ENCODE results near the gene CUEDC1. TPM values are rescaled to one million over a fixed set of nuclear protein-coding genes. Genes with fewer than 3 reads are reported as not detected.

Gene CUEDC1
- total RNA-seq, 1 donor from 2014 or later: 49.7 TPM

DNA sequence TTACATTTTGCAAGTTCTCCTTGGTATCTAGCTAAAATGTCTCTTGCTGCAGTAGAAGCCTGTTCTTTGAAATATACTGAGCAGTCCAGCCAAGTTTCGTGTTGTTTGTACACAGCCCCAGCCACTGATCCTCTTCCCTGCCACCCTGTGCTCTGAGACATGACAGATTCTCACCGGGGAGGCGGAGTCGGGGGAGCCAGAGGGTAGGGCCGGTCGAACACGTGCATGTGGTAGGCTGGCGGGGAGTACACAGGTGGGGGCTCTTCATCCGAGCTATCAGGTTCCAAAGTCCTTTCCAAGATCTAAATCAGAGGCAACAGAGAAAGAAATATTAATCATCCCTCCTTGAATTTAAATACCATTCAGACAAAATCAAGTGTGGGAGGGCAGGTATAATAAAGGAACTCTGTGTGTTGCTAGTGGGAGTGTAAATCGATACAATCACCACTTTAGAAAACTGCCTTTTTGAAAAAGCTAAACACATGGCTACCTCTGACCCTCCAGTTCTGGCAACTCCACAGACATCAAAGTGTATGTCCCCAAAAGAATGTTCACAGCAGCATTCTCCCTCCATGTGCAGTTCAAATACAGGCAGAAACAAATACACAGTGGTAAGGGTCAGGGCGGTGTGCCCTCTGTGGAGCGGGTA lies 75.7 kb downstream of the CUEDC1 start:
- DNase-seq (ENCODE audit: low read depth): no peak

DNA sequence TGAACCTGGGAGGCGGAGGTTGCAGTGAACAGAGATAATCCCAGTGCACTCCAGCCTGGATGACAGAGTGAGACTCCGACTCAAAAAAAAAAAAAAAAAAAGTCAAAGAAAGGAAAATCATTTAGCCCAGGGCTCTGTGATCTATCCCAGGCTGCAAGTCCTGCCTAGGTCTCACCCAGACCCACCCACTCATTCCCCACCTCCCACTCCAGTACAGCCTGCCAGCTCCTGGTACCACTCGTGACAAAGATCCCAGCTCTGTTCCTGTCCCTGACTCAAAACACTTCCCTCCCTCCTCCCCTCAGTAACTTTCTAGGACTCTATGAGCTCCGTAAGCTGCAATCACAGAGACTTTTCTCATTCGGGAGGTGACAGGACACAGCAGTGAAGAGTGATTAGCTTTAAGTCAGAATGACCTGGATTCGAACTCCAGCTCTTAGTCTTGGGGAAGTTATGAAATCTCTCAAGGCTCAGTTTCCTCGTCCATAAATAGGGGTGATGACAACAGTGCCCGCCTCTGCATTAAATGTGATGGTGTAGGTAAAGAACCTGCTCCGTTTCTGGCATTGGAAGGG lies 77.3 kb downstream of the CUEDC1 start:
- no peak for DNase-seq (ENCODE audit: low read depth)

DNA sequence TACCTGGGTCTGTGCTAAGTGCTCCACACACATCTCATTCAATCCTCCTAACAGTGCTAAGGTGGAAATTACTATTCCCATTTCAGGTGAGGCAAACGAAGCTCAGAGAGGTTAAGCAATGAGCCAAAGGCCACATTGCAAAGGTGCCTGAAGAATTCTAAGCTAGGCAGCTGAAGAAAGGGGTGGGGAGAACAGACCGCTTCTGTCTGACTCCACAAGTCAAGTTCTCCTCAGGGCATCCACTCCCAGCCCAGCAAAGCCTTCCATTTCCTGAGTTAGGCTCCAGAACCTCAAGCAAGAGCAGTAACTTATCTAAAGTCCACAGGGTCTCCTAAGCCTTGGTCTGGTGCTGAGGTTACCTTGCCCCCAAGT lies 78.4 kb downstream of the CUEDC1 start:
- DNase-seq (ENCODE audit: low read depth): no peak

DNA sequence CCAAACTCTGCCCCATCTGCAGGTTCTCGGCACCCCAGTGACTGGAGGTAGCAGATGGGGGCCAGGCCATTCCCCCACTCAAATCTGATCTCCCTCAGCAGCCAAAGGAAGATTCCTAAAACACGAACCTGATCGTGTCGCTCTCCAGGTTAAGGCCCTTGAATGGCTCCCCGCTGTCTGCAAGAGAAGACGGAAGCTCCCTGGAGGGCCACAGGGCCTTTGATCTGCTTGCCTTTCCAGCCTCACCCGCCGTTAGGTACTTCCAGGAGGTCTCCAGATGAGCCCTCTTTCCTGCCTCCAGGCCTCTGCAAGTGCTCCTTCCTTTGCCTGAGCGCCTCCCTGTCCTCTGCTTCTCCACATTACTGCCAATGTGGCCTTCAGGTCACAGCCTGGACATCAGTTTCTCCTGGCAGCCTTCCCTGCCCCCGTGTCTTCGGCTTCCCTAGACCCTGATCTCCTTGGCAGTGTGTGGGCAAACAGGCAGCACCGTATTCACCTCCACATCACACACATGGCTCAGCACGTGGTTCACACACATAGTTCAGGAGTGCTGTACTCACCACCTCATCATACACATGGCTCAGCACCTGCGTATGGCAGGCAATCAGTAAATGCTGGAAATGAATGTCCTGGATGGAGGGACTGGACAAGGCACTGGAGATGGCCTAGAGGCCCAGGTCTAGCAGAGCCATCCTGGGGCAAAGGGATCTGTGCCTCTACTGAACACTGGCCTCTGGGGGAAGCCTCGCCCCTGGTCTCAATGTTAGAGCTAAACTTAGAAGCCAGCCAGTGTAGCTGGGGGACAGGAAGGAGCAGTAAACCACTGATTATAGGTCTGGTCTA lies 79.0 kb downstream of the CUEDC1 start:
- no peak for DNase-seq (ENCODE audit: low read depth)

DNA sequence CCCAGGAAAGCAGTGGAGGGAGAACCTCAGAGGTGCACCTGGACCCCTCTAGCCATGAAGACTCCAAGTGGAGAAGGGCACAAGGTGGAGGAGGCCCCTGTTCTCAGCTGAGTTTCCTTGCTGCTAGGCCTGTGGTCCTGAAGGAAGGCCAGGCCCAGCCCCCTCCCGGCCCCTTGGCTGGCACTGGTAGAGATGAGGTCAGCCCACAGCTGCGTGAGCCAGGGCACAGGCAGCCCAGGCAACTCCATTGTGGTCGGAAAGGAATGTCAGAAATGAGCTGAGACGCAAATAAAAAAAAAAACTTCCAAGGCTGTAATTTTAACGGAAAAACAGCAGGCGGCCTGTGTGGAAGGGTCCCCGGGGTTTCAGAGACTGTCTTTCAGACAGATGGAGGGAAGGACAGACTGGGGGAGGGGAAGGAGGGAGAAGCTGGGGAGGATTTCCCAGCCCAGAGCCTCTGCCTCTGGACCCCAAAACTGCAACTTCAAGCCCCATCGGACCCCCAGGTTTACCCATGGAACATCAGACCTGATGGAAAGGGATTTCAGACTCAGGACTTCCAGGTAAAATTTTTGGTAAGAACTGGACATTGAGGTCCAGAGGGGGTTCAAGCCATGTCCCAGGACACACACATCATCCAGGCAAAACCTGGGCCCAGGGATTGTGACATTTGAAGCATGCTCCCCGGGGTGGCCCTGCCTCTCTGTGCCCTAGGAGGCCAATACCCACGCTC lies 79.8 kb downstream of the CUEDC1 start:
- DNase-seq (ENCODE audit: low read depth): peak; percentile 98

DNA sequence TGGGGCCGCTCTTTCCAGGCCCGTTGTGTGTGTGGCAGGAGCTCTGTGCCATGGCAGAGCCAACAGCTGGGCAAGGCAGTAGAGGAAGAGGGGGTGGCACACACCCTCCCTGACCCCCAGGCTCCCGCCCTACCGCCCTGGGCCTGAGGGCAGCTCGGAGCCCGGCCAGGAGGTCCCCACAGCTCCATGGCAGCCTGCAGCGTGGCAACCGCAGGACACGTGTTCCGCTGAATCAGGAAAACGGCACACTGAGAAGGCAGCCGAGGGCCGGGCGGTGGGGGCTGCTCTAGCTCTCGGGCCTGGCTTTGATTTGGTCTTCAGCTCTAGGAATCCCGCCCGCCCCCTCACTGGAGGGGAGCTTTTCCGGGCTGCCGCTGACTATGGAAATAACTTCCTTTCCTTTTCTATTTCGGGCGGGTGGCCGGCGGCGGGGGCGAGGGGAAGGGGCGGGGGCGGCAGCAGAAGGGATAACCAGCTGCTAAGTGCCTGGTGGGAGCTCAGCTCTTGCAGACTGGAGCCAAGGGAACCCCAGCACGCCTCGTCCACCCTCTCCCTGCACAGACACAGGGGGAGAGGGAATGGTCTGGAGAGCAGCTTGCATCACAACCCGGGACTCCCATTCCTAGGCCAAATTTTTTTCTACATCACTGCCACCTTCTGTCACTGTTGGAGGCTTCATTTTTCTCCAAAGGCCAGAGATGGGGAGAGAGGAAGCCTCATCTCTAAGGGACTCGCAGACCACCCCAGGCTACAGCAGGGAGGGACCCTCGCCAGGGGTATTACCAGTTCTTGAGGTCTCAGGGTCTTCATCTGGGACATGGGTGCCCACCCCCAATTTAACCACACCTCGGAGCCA lies 80.5 kb downstream of the CUEDC1 start:
- DNase-seq (ENCODE audit: low read depth): peak; percentile 99

DNA sequence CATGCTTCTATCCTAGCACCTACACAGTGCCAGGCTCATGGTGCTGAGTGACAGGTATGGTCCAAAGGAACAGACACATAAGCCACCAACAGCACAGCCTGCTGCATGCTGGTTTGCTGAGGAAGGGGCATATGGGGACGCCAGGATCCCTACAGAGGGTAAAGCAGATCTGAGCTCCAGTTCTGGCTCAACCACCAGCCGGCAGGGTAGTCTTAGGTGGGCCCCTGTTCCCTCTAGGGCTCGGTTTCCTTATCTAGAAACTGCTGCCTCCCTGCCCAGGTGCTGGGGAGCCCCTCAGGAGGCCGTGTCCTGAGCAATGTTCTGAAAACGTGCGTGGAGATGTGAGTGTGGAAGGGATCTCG lies 81.2 kb downstream of the CUEDC1 start:
- no peak for DNase-seq (ENCODE audit: low read depth)

DNA sequence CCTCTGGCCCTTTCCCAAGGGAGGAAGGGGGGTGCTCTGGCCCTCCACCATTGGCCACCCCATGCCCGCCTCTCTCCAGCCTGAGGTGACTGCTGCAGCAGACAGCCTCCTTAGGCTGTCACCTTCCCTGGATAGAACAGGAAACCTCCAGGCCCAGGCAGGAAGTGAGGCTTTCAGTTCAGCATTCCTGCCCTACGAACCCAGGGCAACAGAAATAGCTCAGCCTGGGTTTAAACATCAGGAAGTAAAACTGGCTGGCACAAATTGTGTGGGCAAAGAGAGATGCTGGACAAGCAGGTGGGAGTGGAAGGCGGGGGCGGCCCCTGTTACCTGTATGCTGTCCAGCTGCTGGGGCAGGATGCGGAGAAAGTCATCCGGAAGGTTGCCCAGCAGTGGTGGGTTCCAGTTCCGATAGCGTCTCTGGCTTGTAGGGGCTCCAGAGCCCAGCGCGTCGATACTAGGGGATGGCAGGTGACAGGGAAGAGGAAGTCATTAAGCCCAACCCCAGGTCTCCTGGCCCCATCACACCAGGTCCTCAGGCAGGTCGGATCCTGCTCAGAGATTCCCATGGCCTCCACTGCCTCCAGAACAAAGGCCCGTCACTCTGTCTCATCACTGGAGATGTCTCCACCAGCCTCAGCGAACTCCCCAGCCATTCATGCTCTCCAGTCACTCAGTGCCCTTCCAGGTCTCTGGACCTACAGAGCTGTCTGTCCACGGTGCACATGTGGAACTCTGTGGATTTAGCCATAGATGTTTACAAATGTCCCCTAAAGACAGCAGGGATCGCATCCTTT lies 81.8 kb downstream of the CUEDC1 start:
- DNase-seq (ENCODE audit: low read depth): no peak

DNA sequence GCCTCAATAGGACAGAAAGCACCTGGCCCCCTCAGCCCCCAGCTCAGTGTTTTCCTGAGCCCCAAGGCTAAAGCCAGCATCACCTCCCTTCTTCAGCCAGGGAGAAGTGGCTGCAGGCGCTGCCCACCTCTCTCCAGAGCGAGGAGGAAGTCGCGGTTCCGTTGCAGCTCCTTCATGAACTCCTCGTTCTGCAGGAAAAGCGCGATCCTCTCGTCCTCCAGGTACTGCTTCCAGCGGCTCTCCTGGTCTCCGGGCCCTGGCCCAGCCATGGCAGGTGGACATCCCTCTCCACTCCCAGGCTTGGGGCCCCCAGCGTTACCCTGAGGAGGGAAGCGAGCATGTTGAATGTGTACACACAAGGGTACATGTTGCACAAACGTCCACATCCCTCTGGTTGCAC lies 82.7 kb downstream of the CUEDC1 start:
- no peak for DNase-seq (ENCODE audit: low read depth)

DNA sequence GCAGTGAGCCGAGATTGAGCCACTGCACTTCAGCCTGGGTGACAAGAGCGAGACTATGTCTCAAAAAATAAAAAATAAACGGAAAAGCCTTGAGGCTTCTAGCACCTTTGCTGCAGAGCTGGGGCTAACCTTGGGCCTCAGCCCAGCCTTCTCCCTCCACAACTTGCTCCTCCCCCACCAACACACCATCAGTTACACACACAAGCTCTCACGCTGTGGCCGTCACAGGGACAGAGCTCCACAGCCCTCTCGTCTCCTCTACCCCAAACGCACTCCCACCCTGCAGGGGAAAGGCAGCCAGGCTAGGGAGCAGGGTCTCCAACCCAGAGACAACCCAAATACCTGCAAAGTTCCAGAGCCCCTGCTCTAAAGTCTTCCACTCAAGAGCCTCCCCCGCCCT lies 83.3 kb downstream of the CUEDC1 start:
- no peak for DNase-seq (ENCODE audit: low read depth)

DNA sequence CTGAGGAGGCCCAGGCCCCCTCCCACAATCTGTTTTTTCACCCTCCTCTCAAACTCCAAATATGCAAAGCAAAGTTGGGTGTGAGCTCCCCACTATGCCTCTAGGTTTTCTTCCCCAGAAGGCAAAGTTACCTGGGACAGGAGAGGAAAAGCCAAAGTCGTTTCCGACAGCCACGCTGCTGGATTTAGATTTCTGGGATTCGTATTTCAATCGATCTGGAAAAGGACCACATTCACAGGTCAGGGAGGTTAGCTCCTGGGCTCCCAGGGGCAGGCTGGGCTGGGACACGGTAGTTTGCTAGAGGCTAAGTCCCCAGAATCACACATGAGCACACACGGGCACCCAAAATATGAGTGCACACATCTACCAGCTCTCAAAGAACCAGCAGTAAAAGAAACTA lies 84.1 kb downstream of the CUEDC1 start:
- no peak for DNase-seq (ENCODE audit: low read depth)

DNA sequence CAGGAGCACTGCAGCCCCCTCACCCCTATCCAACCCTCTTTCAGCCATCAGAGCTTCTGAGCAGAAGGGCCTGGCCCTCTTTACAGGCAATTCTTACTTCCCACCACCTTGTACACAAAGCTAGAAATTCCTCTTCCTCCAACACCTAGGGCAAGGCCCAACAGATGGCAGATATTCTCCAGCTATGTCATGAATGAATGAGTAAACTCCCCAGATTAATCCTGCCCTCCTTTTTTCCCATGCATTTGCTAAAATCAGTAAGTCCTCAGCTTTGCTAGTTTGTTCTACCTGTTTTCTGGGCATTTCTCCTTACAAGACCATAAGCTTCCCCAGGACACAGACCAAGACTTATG lies 85.0 kb downstream of the CUEDC1 start:
- DNase-seq (ENCODE audit: low read depth): no peak

DNA sequence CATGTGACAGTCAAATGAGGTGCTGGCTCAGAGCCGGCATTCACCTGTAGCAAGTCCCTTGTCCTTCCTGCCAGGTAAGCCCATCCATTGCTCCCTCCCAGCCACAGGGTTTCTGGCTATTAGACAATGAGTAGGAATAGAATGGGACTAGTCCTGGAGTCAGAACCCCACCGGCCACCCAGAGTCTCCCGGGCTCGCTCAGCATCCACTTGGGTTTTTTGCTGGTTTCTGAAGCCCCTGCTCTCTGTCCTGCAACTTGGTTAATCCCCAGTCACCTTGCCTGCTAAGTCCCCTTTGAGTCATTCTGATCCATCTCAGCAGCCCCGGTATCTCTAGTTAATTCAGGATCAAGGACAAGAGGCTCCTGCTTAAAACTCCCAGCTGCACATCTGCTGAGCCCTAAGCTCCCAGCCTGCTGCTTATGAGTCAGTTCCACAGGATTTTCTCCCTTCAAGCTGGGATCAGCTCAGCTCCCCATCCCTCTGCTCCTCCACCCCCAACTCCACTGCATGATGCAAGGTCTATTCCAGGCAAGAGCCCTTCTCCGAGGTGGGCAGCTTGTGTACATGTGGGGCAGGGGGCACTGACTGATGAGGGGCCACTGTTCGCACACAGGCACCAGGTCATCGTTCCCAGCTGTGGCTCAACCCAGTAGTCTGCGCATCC lies 85.5 kb downstream of the CUEDC1 start:
- peak; percentile 82 for DNase-seq (ENCODE audit: low read depth)

DNA sequence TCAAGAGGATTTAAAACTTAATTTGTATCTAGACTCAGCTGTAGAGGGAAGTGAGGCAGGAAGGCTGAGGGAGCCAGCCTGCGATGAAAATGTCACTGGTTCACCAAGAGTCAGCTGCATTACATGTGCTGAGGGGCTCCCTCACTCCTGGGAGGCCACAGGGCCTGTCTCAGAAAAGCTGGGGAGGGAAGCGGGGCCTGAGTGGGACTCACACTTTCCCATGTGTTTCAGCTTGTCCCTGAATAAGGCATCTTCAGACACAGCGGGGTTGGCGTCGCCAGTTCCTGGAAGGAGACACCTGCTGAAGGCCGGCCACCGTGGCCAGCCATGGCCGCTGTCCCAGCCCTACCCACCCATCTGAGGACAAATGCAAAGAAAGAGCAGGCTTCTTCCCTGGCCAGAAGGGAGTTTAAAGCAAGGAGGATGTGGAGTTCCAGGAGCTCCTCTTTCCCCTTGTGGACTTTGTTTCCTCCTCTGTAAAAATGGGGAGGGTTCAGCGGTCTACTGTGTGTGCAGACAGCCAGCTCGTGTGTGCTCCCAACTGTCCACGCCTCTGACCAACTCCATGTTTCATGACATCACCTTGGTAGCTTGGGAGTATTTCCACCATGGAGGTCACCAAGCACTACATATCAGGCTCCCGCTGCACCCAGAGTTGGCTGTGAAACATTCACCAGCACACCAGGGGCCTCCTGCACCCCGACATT lies 86.1 kb downstream of the CUEDC1 start:
- peak; percentile 69 for DNase-seq (ENCODE audit: low read depth)

DNA sequence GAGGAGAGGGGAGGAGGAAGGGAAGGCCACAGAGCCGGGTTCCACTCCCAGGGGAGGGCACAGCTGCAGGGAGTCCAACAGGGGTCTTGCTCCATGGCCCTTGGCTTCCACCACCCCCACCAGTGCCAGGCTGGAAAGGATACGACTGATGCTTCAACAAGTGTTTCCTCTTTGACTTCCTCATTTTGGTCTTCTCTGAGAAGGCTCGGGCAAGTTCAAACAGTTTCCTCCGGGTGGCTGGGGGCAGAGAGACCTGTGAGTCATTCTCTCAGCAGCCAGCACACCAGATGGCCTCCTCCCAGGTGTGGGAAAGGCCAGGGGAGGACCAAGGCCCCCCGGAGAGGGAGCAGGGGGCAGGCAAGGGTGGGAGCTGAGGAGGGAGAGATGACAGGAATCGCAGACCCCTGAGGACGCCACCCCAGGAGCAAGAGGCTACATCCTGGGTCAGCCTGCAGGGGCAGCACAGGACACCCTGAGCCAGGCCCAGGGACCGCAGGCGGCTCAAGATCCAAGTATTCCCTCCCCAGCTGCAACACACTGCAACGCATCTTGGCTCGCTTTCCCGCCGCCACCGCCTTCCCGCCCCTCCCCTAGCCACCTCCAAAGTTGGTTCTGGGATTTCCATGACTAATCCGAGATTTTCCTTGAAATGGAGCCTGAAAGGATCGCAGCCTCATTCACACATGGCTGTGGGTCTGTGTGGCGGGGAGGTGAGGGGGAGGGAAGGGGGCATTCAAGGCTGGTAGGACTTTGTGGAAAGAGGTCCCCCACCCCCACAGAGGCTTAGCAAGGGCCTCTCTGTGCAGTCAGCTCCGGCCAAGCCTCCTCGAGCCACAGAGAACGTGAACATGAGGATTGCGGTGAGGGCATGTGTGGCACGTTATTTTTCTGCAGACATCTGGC lies 87.0 kb downstream of the CUEDC1 start:
- DNase-seq (ENCODE audit: low read depth): peak; percentile 73

DNA sequence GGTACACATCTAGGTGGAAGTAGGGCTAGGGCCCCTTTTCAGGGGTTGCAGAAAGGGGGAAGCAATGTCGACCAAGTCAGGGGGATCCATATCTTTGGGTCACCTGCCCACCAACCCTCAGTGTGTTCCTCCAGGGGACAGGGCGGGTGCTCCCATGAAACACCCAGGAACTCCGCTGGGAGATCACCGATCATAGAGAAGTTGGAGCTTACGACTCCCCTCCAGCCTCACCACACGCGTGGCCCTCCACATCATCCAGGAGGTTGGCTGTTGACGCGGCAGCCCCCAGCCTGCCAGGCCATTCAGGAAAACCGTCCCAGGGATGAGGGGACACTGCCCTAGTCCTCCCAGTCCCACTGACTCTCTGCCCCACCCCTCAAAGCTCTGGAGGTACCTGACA lies 88.1 kb downstream of the CUEDC1 start:
- no peak for DNase-seq (ENCODE audit: low read depth)

DNA sequence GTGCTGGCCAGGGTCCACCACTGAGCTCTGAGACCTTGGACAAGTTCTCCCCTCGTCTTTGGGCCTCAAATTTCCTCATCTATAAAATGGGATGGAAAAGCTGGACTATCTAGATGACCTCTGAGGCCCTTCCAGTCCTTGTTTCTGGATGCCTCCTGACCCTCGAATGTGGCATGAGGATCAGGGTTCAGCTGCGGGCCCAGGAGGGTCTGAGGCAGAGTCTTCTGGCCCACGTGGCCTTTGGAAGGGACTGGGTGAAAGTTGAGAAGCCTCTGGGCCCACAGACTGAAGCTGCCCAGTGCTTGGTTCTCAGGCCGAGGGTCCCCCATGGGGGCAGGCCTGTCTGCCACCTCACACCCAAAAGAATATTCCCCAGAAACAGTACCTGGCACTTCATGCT lies 88.5 kb downstream of the CUEDC1 start:
- no peak for DNase-seq (ENCODE audit: low read depth)

DNA sequence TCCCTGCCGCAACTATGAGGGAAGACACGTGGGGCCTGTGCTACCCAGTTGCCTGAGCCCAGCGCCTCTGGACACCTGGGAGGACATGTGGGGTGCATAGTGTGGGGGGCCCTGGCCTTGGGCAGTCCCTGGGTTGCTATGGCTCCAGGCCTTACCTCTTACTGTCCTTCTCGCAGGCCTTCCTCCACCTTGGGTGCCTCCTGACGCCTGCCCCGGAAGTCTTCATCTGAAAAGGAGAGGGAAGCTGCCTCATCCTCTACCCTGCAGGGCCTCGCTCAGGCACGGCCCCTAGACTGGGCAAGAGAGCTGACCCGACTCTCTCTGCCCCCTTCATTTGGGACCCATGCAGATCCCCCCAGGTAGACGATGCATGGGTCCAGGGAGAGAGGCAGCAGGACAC lies 88.9 kb downstream of the CUEDC1 start:
- no peak for DNase-seq (ENCODE audit: low read depth)

All from myocyte (in vitro differentiated cells).